HG03064 (cell line): Measurements from ENCODE around the gene BCL2.
"Not testable (repeated sequence)": the region's sequence is repeated elsewhere in the genome, so short reads cannot be mapped to it uniquely, and the experiment has no call there.

Source experiments
- ATAC-seq: cut with Tn5 transposase; IDR thresholded peaks from one replicate; pipeline ENCODE4 v1.9.1; 2021; ENCODE audit warnings: low read depth; ENCODE audit not compliant: unreplicated experiment

Gene BCL2

GRCh38 chr18:63237881-63238692 is 81.5 kb downstream of the BCL2 start:
- ATAC-seq: no peak

- ATAC-seq: no peak
Observed at GRCh38 chr18:63236921-63237846, 82.4 kb downstream of the BCL2 start.

GRCh38 chr18:63236406-63236805 is 83.2 kb downstream of the BCL2 start:
- ATAC-seq: no peak

- not testable (repeated sequence) for ATAC-seq
Observed at GRCh38 chr18:63235920-63236319, 83.6 kb downstream of the BCL2 start.

- ATAC-seq: no peak
Observed at GRCh38 chr18:63234841-63235240, 84.7 kb downstream of the BCL2 start.

GRCh38 chr18:63234432-63234831 is 85.1 kb downstream of the BCL2 start:
- ATAC-seq: no peak

- no peak for ATAC-seq
Observed at GRCh38 chr18:63233334-63233733, 86.2 kb downstream of the BCL2 start.

GRCh38 chr18:63232826-63233225 is 86.7 kb downstream of the BCL2 start:
- no peak for ATAC-seq

- no peak for ATAC-seq
Observed at GRCh38 chr18:63229971-63230370, 89.6 kb downstream of the BCL2 start.

GRCh38 chr18:63225434-63225833 is 94.1 kb downstream of the BCL2 start:
- no peak for ATAC-seq

GRCh38 chr18:63224630-63225029 is 94.9 kb downstream of the BCL2 start:
- ATAC-seq: no peak

GRCh38 chr18:63223837-63224236 is 95.7 kb downstream of the BCL2 start:
- ATAC-seq: no peak

- ATAC-seq: no peak
Observed at GRCh38 chr18:63220903-63221302, 98.7 kb downstream of the BCL2 start.

- ATAC-seq: no peak
Observed at GRCh38 chr18:63218472-63218871, 101.1 kb downstream of the BCL2 start.

- ATAC-seq: peak; percentile 62
Observed at GRCh38 chr18:63216516-63217311, 102.9 kb downstream of the BCL2 start.

GRCh38 chr18:63213936-63214671 is 105.5 kb downstream of the BCL2 start:
- ATAC-seq: no peak

- no peak for ATAC-seq
Observed at GRCh38 chr18:63213331-63213900, 106.2 kb downstream of the BCL2 start.

- no peak for ATAC-seq
Observed at GRCh38 chr18:63210521-63210920, 109.0 kb downstream of the BCL2 start.

- no peak for ATAC-seq
Observed at GRCh38 chr18:63208676-63209075, 110.9 kb downstream of the BCL2 start.

GRCh38 chr18:63207835-63208234 is 111.7 kb downstream of the BCL2 start:
- no peak for ATAC-seq
